Neural progenitor cell (in vitro differentiated cells): ENCODE data around the gene CNTNAP2.

Experiments
- EZH2 ChIP-seq: fragments of 200-600 bp; sonication (generic); IDR thresholded peaks from 2 replicates; pipeline ENCODE4 v1.6.1; 2017; ENCODE audit warnings: antibody characterized with exemption, mild to moderate bottlenecking, moderate library complexity
- TF ChIP-seq, protein P1 (sequence below): fragments of 200-600 bp; sonication (generic); IDR thresholded peaks from 2 replicates; pipeline ENCODE4 v1.5.1; 2017; ENCODE audit warnings: antibody characterized with exemption, mild to moderate bottlenecking

DNA sequence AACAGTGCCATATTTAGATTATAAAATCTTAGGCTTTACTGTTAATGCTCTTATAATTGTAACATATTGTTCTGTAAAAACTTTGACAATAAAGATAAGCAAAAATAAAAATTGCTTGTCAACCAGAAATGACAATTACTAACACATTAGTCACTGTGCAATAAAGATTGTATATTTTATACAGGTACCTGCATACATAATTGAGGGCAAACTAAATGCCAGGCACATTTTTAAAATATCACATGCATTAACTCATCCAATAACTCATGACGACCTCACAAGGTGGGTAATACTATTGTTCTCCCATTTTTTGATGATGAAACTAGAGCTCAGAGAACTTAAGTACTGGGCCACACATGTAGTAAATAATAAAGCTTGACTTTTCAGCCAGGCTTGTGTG, 1453.8 kb downstream of the CNTNAP2 start:
- no peak for TF ChIP-seq EZH2
- TF ChIP-seq, protein P1, sequence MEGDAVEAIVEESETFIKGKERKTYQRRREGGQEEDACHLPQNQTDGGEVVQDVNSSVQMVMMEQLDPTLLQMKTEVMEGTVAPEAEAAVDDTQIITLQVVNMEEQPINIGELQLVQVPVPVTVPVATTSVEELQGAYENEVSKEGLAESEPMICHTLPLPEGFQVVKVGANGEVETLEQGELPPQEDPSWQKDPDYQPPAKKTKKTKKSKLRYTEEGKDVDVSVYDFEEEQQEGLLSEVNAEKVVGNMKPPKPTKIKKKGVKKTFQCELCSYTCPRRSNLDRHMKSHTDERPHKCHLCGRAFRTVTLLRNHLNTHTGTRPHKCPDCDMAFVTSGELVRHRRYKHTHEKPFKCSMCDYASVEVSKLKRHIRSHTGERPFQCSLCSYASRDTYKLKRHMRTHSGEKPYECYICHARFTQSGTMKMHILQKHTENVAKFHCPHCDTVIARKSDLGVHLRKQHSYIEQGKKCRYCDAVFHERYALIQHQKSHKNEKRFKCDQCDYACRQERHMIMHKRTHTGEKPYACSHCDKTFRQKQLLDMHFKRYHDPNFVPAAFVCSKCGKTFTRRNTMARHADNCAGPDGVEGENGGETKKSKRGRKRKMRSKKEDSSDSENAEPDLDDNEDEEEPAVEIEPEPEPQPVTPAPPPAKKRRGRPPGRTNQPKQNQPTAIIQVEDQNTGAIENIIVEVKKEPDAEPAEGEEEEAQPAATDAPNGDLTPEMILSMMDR: no peak
